Neural progenitor cell (in vitro differentiated cells): ENCODE data around the gene CACNB4.

Experiments
- CTCF ChIP-seq: fragments of 200-600 bp; sonication (generic); IDR thresholded peaks from 2 replicates; pipeline ENCODE4 v1.5.1; 2017; ENCODE audit warnings: antibody characterized with exemption, mild to moderate bottlenecking
- EZH2phosphoT487 ChIP-seq: fragments of 200-600 bp; sonication (generic); IDR thresholded peaks from 2 replicates; pipeline ENCODE4 v1.6.1; 2017; ENCODE audit warnings: antibody characterized with exemption

- no peak for TF ChIP-seq CTCF
- TF ChIP-seq EZH2phosphoT487: no peak
Observed at GRCh38 chr2:151826737-151827157, 272.1 kb downstream of the CACNB4 start.
